Neural progenitor cell (in vitro differentiated cells): ENCODE results near the gene C1QL2. TPM values are rescaled to one million over a fixed set of nuclear protein-coding genes. Genes with fewer than 3 reads are reported as not detected.

Experiments used
- DNase-seq: peaks from one replicate; pipeline ENCODE4 v3.0.0-alpha.2; 2016; ENCODE audit warnings: low spot score
- H2AFZ ChIP-seq: fragments of 200-600 bp; sonication (generic); replicated peaks from 2 replicates; pipeline ENCODE4 v1.6.1; 2016; ENCODE audit warnings: antibody characterized with exemption
- H3F3A ChIP-seq: fragments of 200-600 bp; sonication (generic); 2 replicates; pipeline ENCODE4 v1.6.1; 2016; ENCODE audit warnings: antibody characterized with exemption, low read depth
- H3K27ac ChIP-seq: fragments of 200-600 bp; sonication (generic); 2 replicates; pipeline ENCODE4 v1.5.1; 2016; ENCODE audit warnings: mild to moderate bottlenecking
- H3K27me3 ChIP-seq: fragments of 200-600 bp; sonication (generic); 2 replicates; pipeline ENCODE4 v1.6.1; 2016; ENCODE audit warnings: mild to moderate bottlenecking, moderate library complexity
- H3K36me3 ChIP-seq: fragments of 200-600 bp; sonication (generic); 2 replicates; pipeline ENCODE4 v1.5.1; 2016
- H3K4me1 ChIP-seq: fragments of 200-600 bp; sonication (generic); 2 replicates; pipeline ENCODE4 v1.6.1; 2016; ENCODE audit warnings: mixed run types
- H3K4me2 ChIP-seq: fragments of 200-600 bp; sonication (generic); 2 replicates; pipeline ENCODE4 v1.6.1; 2016
- H3K4me3 ChIP-seq: fragments of 200-600 bp; sonication (generic); 2 replicates; pipeline ENCODE4 v1.5.1; 2016
- H3K79me2 ChIP-seq: fragments of 200-600 bp; sonication (generic); 2 replicates; pipeline ENCODE4 v1.6.1; 2016; ENCODE audit warnings: low read depth
- H3K9ac ChIP-seq: fragments of 200-600 bp; sonication (generic); 2 replicates; pipeline ENCODE4 v1.6.1; 2016
- H3K9me3 ChIP-seq: fragments of 200-600 bp; sonication (generic); 2 replicates; pipeline ENCODE4 v1.5.1; 2016; ENCODE audit warnings: low read depth
- H4K20me1 ChIP-seq: fragments of 200-600 bp; sonication (generic); 2 replicates; pipeline ENCODE4 v1.6.1; 2016; ENCODE audit warnings: low read depth
- H3K27ac Mint-ChIP-seq: 3 replicates; pipeline ENCODE4 v1.8.0; 2021; ENCODE audit warnings: mixed read lengths
- H3K27me3 Mint-ChIP-seq: 2 replicates; pipeline ENCODE4 v1.8.0; 2022; ENCODE audit warnings: low read depth, mild to moderate bottlenecking, inconsistent platforms, moderate library complexity, mixed read lengths; ENCODE audit not compliant: insufficient read depth
- H3K36me3 Mint-ChIP-seq: 3 replicates; pipeline ENCODE4 v1.8.0; 2021; ENCODE audit warnings: mixed read lengths
- H3K4me1 Mint-ChIP-seq: 3 replicates; pipeline ENCODE4 v1.8.0; 2021; ENCODE audit warnings: mixed read lengths
- H3K4me3 Mint-ChIP-seq: 3 replicates; pipeline ENCODE4 v1.8.0; 2021; ENCODE audit warnings: mild to moderate bottlenecking, moderate library complexity, mixed read lengths
- H3K9me3 Mint-ChIP-seq: 3 replicates; pipeline ENCODE4 v1.8.0; 2020; ENCODE audit warnings: mixed read lengths
- EZH2 ChIP-seq: fragments of 200-600 bp; sonication (generic); IDR thresholded peaks from 2 replicates; pipeline ENCODE4 v1.6.1; 2017; ENCODE audit warnings: antibody characterized with exemption, mild to moderate bottlenecking, moderate library complexity
- EZH2phosphoT487 ChIP-seq: fragments of 200-600 bp; sonication (generic); IDR thresholded peaks from 2 replicates; pipeline ENCODE4 v1.6.1; 2017; ENCODE audit warnings: antibody characterized with exemption
- total RNA-seq: library from RNA; depleted of rRNA; stranded (reverse); fragments of >200 nt; gene quantifications from 2 replicates; pipeline ENCODE4 v1.2.3, GENCODE V29; 2015; ENCODE audit warnings: low replicate concordance
- TF ChIP-seq, protein P1 (sequence below): fragments of 200-600 bp; sonication (generic); IDR thresholded peaks from 2 replicates; pipeline ENCODE4 v1.5.1; 2017; ENCODE audit warnings: antibody characterized with exemption, mild to moderate bottlenecking

Gene C1QL2
- total RNA-seq, 1 donor from 2014 or later, result not detected

DNA sequence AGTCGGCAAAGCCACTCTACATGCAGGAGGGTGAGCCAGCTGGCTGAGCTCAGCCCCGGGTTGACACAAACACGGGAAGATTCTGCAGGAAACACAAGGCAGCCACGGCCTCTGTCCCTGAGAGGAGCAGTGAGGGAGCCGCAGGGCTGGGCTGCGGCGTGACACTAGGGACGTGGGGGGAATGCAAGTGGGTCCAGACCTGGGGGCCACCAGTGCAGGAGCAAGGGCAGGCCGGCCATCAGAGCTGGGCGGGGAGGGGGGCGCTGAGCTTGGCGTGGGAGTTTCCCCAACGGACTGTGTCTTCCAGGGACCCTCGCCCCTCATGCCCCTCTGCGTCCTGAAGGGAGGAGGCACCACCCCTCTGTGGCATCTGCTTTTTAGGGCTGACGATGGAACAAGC, 12.0 kb upstream of the C1QL2 start:
- no peaks in the 10 kb centered on the region for H3K4me1 Mint-ChIP-seq

DNA sequence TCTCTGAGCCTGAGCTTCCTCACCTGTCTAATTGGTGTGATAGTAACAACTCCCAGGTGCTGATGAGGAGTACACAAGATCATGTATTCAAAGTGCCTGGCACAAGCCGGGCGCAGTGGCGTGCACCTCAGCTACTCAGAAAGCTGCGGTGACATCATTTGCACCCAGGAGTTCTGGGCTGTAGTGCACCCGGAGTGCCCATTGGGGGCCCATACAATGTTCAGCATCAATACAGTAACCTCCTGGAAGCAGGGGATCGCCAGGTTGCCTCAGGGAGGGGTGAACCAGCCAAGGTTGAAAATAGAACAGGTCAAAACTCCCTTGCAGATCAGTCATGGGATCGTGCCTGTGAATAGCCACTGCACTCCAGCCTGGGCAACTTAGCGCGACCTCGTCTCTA, 11.2 kb upstream of the C1QL2 start:
- Histone ChIP-seq H3K79me2 (no peaks in the 10 kb centered on the region), H3K27me3 (no peaks in the 10 kb centered on the region), H3F3A (no peaks in the 10 kb centered on the region), H3K36me3 (no peaks in the 10 kb centered on the region), H3K9me3 (no peaks in the 10 kb centered on the region), H4K20me1 (peaks cover 16% of the 10 kb centered on the region), H3K4me1 (no peaks in the 10 kb centered on the region), H3K27ac (no peak overlapping the region), H3K4me3 (no peak overlapping the region), H3K9ac (no peak overlapping the region), H3K4me2 (no peak overlapping the region), H2AFZ (no peak overlapping the region)
- Mint-ChIP-seq H3K27ac (no peak overlapping the region), H3K4me1 (no peaks in the 10 kb centered on the region), H3K27me3 (peaks cover 18% of the 10 kb centered on the region), H3K9me3 (no peaks in the 10 kb centered on the region), H3K4me3 (no peak overlapping the region), H3K36me3 (no peaks in the 10 kb centered on the region)
- TF ChIP-seq EZH2 (no peak), EZH2phosphoT487 (no peak)
- TF ChIP-seq, protein P1, sequence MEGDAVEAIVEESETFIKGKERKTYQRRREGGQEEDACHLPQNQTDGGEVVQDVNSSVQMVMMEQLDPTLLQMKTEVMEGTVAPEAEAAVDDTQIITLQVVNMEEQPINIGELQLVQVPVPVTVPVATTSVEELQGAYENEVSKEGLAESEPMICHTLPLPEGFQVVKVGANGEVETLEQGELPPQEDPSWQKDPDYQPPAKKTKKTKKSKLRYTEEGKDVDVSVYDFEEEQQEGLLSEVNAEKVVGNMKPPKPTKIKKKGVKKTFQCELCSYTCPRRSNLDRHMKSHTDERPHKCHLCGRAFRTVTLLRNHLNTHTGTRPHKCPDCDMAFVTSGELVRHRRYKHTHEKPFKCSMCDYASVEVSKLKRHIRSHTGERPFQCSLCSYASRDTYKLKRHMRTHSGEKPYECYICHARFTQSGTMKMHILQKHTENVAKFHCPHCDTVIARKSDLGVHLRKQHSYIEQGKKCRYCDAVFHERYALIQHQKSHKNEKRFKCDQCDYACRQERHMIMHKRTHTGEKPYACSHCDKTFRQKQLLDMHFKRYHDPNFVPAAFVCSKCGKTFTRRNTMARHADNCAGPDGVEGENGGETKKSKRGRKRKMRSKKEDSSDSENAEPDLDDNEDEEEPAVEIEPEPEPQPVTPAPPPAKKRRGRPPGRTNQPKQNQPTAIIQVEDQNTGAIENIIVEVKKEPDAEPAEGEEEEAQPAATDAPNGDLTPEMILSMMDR, result no peak
- DNase-seq, result no peak

More for the DNA sequence above, 12.0 kb upstream of the C1QL2 start:
- DNase-seq, result no peak
- Histone ChIP-seq H3K4me1 (no peaks in the 10 kb centered on the region), H3F3A (no peaks in the 10 kb centered on the region), H2AFZ (no peak overlapping the region), H3K36me3 (no peaks in the 10 kb centered on the region), H3K9ac (no peak overlapping the region), H3K27me3 (no peaks in the 10 kb centered on the region), H3K27ac (no peak overlapping the region), H3K4me3 (no peak overlapping the region), H3K79me2 (no peaks in the 10 kb centered on the region), H3K4me2 (no peak overlapping the region), H3K9me3 (no peaks in the 10 kb centered on the region), H4K20me1 (peaks cover 16% of the 10 kb centered on the region)
- no peaks in the 10 kb centered on the region for H3K36me3 Mint-ChIP-seq
- TF ChIP-seq EZH2 (no peak), EZH2phosphoT487 (no peak)
- TF ChIP-seq, protein P1, result no peak
- H3K4me3 Mint-ChIP-seq, result no peak overlapping the region
- no peaks in the 10 kb centered on the region for H3K9me3 Mint-ChIP-seq
- no peak overlapping the region for H3K27ac Mint-ChIP-seq
- peaks cover 18% of the 10 kb centered on the region for H3K27me3 Mint-ChIP-seq

DNA sequence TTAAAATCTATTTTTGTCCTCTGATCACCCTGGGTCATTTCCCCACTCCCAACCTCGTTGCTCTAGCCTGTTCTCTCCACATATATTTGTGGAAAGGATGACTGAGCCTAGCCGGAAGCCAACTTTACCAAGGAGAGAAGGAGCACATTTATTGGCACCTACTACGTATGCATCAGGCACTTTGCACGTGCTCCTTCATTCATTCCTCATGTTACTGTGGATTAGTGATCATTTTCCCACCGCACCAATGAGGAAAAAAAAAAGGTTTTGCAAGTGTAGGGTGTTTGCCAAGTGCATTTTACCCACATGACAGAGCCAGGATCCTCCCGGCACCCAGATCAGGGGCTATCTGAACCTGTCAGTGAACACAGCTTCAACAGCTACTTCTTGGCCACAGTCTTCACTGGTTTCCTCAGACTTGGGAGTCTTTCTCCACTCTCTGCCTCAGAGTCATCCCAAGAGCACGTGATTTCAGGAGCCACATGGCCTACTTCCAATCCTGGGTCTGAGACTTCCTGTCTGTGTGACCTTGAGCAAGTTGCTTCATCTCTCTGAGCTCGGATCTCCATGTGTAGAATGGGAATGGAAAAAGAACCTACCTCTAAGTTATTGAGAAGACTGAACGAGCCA, 1.9 kb upstream of the C1QL2 start:
- H2AFZ ChIP-seq, result no peak overlapping the region
- peaks cover 61% of the 10 kb centered on the region for H3K27me3 ChIP-seq
- H3K4me1 ChIP-seq, result peaks cover 6% of the 10 kb centered on the region
- H3K79me2 ChIP-seq, result no peaks in the 10 kb centered on the region
- no peak overlapping the region for H3K9ac ChIP-seq
- H3K27ac ChIP-seq, result no peak overlapping the region
- no peak for DNase-seq
- peaks cover 19% of the 10 kb centered on the region for H3F3A ChIP-seq
- peaks cover 9% of the 10 kb centered on the region for H3K4me1 Mint-ChIP-seq
- H3K27me3 Mint-ChIP-seq, result peaks cover 61% of the 10 kb centered on the region
- peaks cover 23% of the 10 kb centered on the region for H4K20me1 ChIP-seq
- no peak overlapping the region for H3K4me3 ChIP-seq
- no peaks in the 10 kb centered on the region for H3K36me3 ChIP-seq
- H3K9me3 ChIP-seq, result no peaks in the 10 kb centered on the region
- TF ChIP-seq, protein P1, result no peak
- TF ChIP-seq EZH2phosphoT487, result no peak
- no peaks in the 10 kb centered on the region for H3K36me3 Mint-ChIP-seq
- no peak overlapping the region for H3K27ac Mint-ChIP-seq
- no peak overlapping the region for H3K4me3 Mint-ChIP-seq
- H3K4me2 ChIP-seq, result no peak overlapping the region
- H3K9me3 Mint-ChIP-seq, result no peaks in the 10 kb centered on the region
